Activated T-helper 1 cell treated with anti-CD3 and anti-CD28 coated beads, Interleukin-12 subunit alpha, Interleukin-12 subunit beta, Interleukin-2, Interleukin-4 antibody, amounts not matched to agents 30 ng/mL and 10 ng/mL and 1 ng/mL, durations not matched to agents 14 hours and 24 hours and 36 hours (primary cell): Measurements from ENCODE around the gene SND1. TPM values are rescaled to one million over a fixed set of nuclear protein-coding genes. Genes with fewer than 3 reads are reported as not detected.

Experiments
- DNase-seq: peaks from one replicate; pipeline ENCODE4 v3.0.0; 2021; ENCODE audit warnings: low spot score
- H3K27ac Mint-ChIP-seq: one replicate; pipeline ENCODE4 v1.8.0; 2021; ENCODE audit warnings: mild to moderate bottlenecking, mixed read lengths
- H3K27me3 Mint-ChIP-seq: one replicate; pipeline ENCODE4 v1.8.0; 2022; ENCODE audit warnings: mild to moderate bottlenecking, moderate library complexity, mixed read lengths; ENCODE audit not compliant: insufficient read depth
- H3K36me3 Mint-ChIP-seq: one replicate; pipeline ENCODE4 v1.8.0; 2021; ENCODE audit warnings: low read depth, mixed read lengths
- H3K4me1 Mint-ChIP-seq: one replicate; pipeline ENCODE4 v1.8.0; 2021; ENCODE audit warnings: low read depth, mixed read lengths
- H3K4me3 Mint-ChIP-seq: one replicate; pipeline ENCODE4 v1.8.0; 2021; ENCODE audit warnings: mild to moderate bottlenecking, moderate library complexity, mixed read lengths
- H3K9me3 Mint-ChIP-seq: one replicate; pipeline ENCODE4 v1.8.0; 2021; ENCODE audit warnings: mixed read lengths
- intact Hi-C: fragments of 100-400 bp; cut with micrococcal nuclease; formaldehyde crosslinking; loops from one replicate; pipeline ENCODE4 v1.15.1; 2024
- total RNA-seq: library from RNA; stranded (reverse); gene quantifications from 2 replicates; pipeline ENCODE4 v1.2.3, GENCODE V29; 2022

SND1 gene
- total RNA-seq, 1 donor from 2014 or later, result 292 TPM

GRCh38 chr7:128081351-128081750 lies 429.4 kb downstream of the SND1 start:
- Mint-ChIP-seq H3K4me3 (no peak overlapping the region), H3K4me1 (no peaks in the 10 kb centered on the region), H3K9me3 (no peaks in the 10 kb centered on the region), H3K27ac (no peak overlapping the region), H3K36me3 (peaks cover 15% of the 10 kb centered on the region), H3K27me3 (no peaks in the 10 kb centered on the region)
- intact Hi-C loops, result no loop called here
- no peak for DNase-seq

GRCh38 chr7:128081808-128082207 lies 429.8 kb downstream of the SND1 start:
- H3K9me3 Mint-ChIP-seq, result no peaks in the 10 kb centered on the region
- intact Hi-C loops, result no loop called here
- no peak overlapping the region for H3K4me3 Mint-ChIP-seq
- H3K4me1 Mint-ChIP-seq, result no peaks in the 10 kb centered on the region
- H3K27me3 Mint-ChIP-seq, result no peaks in the 10 kb centered on the region
- no peak for DNase-seq
- peaks cover 15% of the 10 kb centered on the region for H3K36me3 Mint-ChIP-seq
- no peak overlapping the region for H3K27ac Mint-ChIP-seq

GRCh38 chr7:128082431-128082830 lies 430.4 kb downstream of the SND1 start:
- DNase-seq, result no peak
- peaks cover 17% of the 10 kb centered on the region for H3K36me3 Mint-ChIP-seq
- H3K4me3 Mint-ChIP-seq, result no peak overlapping the region
- no peaks in the 10 kb centered on the region for H3K4me1 Mint-ChIP-seq
- intact Hi-C loops, result no loop called here
- H3K9me3 Mint-ChIP-seq, result no peaks in the 10 kb centered on the region
- no peaks in the 10 kb centered on the region for H3K27me3 Mint-ChIP-seq
- no peak overlapping the region for H3K27ac Mint-ChIP-seq

- no peak for DNase-seq
- H3K27ac Mint-ChIP-seq, result no peak overlapping the region
- intact Hi-C loops, result no loop called here
- H3K4me1 Mint-ChIP-seq, result no peaks in the 10 kb centered on the region
- H3K9me3 Mint-ChIP-seq, result no peaks in the 10 kb centered on the region
- H3K4me3 Mint-ChIP-seq, result no peak overlapping the region
- no peaks in the 10 kb centered on the region for H3K27me3 Mint-ChIP-seq
- H3K36me3 Mint-ChIP-seq, result peaks cover 19% of the 10 kb centered on the region
These were observed 433.1 kb downstream of the SND1 start for GRCh38 chr7:128084896-128085608.

GRCh38 chr7:128090492-128090891 lies 438.5 kb downstream of the SND1 start:
- H3K36me3 Mint-ChIP-seq, result peaks cover 28% of the 10 kb centered on the region
- peak overlapping the region; percentile 42 for H3K27ac Mint-ChIP-seq
- peak overlapping the region; percentile 19 for H3K4me3 Mint-ChIP-seq
- DNase-seq, result no peak
- no peaks in the 10 kb centered on the region for H3K9me3 Mint-ChIP-seq
- H3K27me3 Mint-ChIP-seq, result no peaks in the 10 kb centered on the region
- no peaks in the 10 kb centered on the region for H3K4me1 Mint-ChIP-seq
- intact Hi-C loops, result no loop called here

GRCh38 chr7:128091106-128091505 lies 439.1 kb downstream of the SND1 start:
- H3K36me3 Mint-ChIP-seq, result peaks cover 27% of the 10 kb centered on the region

GRCh38 chr7:128092221-128092620 lies 440.2 kb downstream of the SND1 start:
- no peak overlapping the region for H3K4me3 Mint-ChIP-seq
- H3K36me3 Mint-ChIP-seq, result peaks cover 28% of the 10 kb centered on the region
- H3K27me3 Mint-ChIP-seq, result no peaks in the 10 kb centered on the region
- no peaks in the 10 kb centered on the region for H3K9me3 Mint-ChIP-seq
- H3K4me1 Mint-ChIP-seq, result no peaks in the 10 kb centered on the region
- no peak for DNase-seq
- no peak overlapping the region for H3K27ac Mint-ChIP-seq
- intact Hi-C loops, result no loop called here

More at GRCh38 chr7:128091106-128091505, 439.1 kb downstream of the SND1 start:
- DNase-seq, result no peak
- intact Hi-C loops, result no loop called here
- H3K9me3 Mint-ChIP-seq, result no peaks in the 10 kb centered on the region
- no peaks in the 10 kb centered on the region for H3K27me3 Mint-ChIP-seq
- no peak overlapping the region for H3K4me3 Mint-ChIP-seq
- no peaks in the 10 kb centered on the region for H3K4me1 Mint-ChIP-seq
- H3K27ac Mint-ChIP-seq, result no peak overlapping the region

- Mint-ChIP-seq H3K4me3 (no peak overlapping the region), H3K9me3 (no peaks in the 10 kb centered on the region), H3K27ac (no peak overlapping the region), H3K36me3 (peaks cover 24% of the 10 kb centered on the region), H3K27me3 (no peaks in the 10 kb centered on the region), H3K4me1 (no peaks in the 10 kb centered on the region)
- no peak for DNase-seq
- intact Hi-C loops, result no loop called here
These were observed 441.9 kb downstream of the SND1 start for GRCh38 chr7:128093614-128094570.

- Mint-ChIP-seq H3K36me3 (peaks cover 24% of the 10 kb centered on the region), H3K27me3 (no peaks in the 10 kb centered on the region), H3K27ac (no peak overlapping the region), H3K4me1 (no peaks in the 10 kb centered on the region), H3K4me3 (no peak overlapping the region), H3K9me3 (no peaks in the 10 kb centered on the region)
- no peak for DNase-seq
- intact Hi-C loops, result no loop called here
These were observed 442.7 kb downstream of the SND1 start for GRCh38 chr7:128094686-128095085.

GRCh38 chr7:128097211-128097731 lies 445.3 kb downstream of the SND1 start:
- Mint-ChIP-seq H3K36me3 (peaks cover 10% of the 10 kb centered on the region), H3K9me3 (no peaks in the 10 kb centered on the region), H3K27me3 (no peaks in the 10 kb centered on the region), H3K4me3 (no peak overlapping the region), H3K27ac (no peak overlapping the region), H3K4me1 (no peaks in the 10 kb centered on the region)
- intact Hi-C loops, result no loop called here
- DNase-seq, result no peak

GRCh38 chr7:128098629-128099028 lies 446.6 kb downstream of the SND1 start:
- H3K4me1 Mint-ChIP-seq, result peaks cover 3% of the 10 kb centered on the region
- H3K36me3 Mint-ChIP-seq, result peaks cover 11% of the 10 kb centered on the region
- intact Hi-C loops, result no loop called here
- H3K4me3 Mint-ChIP-seq, result no peak overlapping the region
- H3K27me3 Mint-ChIP-seq, result peaks cover 8% of the 10 kb centered on the region
- DNase-seq, result no peak
- H3K9me3 Mint-ChIP-seq, result no peaks in the 10 kb centered on the region
- H3K27ac Mint-ChIP-seq, result no peak overlapping the region

GRCh38 chr7:128099204-128099671 lies 447.2 kb downstream of the SND1 start:
- DNase-seq, result no peak
- H3K27ac Mint-ChIP-seq, result peak overlapping the region; percentile 61
- peaks cover 13% of the 10 kb centered on the region for H3K36me3 Mint-ChIP-seq
- H3K4me3 Mint-ChIP-seq, result no peak overlapping the region
- peaks cover 10% of the 10 kb centered on the region for H3K27me3 Mint-ChIP-seq
- no peaks in the 10 kb centered on the region for H3K9me3 Mint-ChIP-seq
- H3K4me1 Mint-ChIP-seq, result peaks cover 6% of the 10 kb centered on the region
- intact Hi-C loops, result no loop called here
